Muscle of back (tissue), 10 donors: ENCODE results near the gene MAP2K6. TPM values are rescaled to one million over a fixed set of nuclear protein-coding genes. Genes with fewer than 3 reads are reported as not detected.

Experiments used
- polyA plus RNA-seq, 10 donors: library from polyadenylated mRNA; unstranded; fragments of 120-200 nt; gene quantifications; one replicate each; pipeline ENCODE4 v1.2.1, GENCODE V29; 2013; ENCODE audit not compliant: insufficient read length in 10 of 10

MAP2K6 gene
- polyA plus RNA-seq, 10 donors = 11.6 to 23.9 (median 18.0) TPM

Other genes with a start within 250 kb of the MAP2K6 start
- 10 to 100 TPM in 4 of 10 donors, 1 to 10 TPM in 6; 2.7 to 32.8 (median 9.6) TPM for gene ABCA10, start 185.9 kb upstream of the MAP2K6 start, polyA plus RNA-seq
- gene ABCA5, start 87.6 kb upstream of the MAP2K6 start, polyA plus RNA-seq = 10 to 100 TPM; 11.4 to 28.1 (median 19.4) TPM